GM10847 (cell line): Measurements from ENCODE around the gene SPDYE3.
A peak's percentile ranks its signal among the peaks of the same experiment; 100 is the strongest.
"Not testable (repeated sequence)": the region's sequence is repeated elsewhere in the genome, so short reads cannot be mapped to it uniquely, and the experiment has no call there.

Experiments
- POLR2A ChIP-seq: IDR thresholded peaks from 2 replicates; pipeline ENCODE4 v1.6.1; 2011; ENCODE audit not compliant: insufficient read length; ENCODE audit errors: extremely low read depth

The SPDYE3 gene

GRCh38 chr7:100307402-100307801 is at the start of gene SPDYE3:
TSS of gene SPDYE3 (plus strand) at chr7:100307702. CDS start at chr7:100307886, 184 bp downstream.
- TF ChIP-seq POLR2A = not testable (repeated sequence)

- no peak for TF ChIP-seq POLR2A
These were observed 40.7 kb upstream of the SPDYE3 start for GRCh38 chr7:100266576-100267354.

GRCh38 chr7:100267648-100268047 is 39.9 kb upstream of the SPDYE3 start:
- no peak for TF ChIP-seq POLR2A

- no peak for TF ChIP-seq POLR2A
These were observed 35.6 kb upstream of the SPDYE3 start for GRCh38 chr7:100271716-100272537.

- no peak for TF ChIP-seq POLR2A
These were observed 32.4 kb upstream of the SPDYE3 start for GRCh38 chr7:100275120-100275519.

- TF ChIP-seq POLR2A = peak; percentile 93
These were observed 28.3 kb downstream of the SPDYE3 start for GRCh38 chr7:100335566-100336466.

GRCh38 chr7:100342765-100343164 is 35.3 kb downstream of the SPDYE3 start:
- no peak for TF ChIP-seq POLR2A

- no peak for TF ChIP-seq POLR2A
These were observed 39.4 kb downstream of the SPDYE3 start for GRCh38 chr7:100346921-100347320.

GRCh38 chr7:100348805-100349204 is 41.3 kb downstream of the SPDYE3 start:
- no peak for TF ChIP-seq POLR2A

GRCh38 chr7:100349757-100350156 is 42.3 kb downstream of the SPDYE3 start:
- TF ChIP-seq POLR2A = no peak

GRCh38 chr7:100351657-100352058 is 44.2 kb downstream of the SPDYE3 start:
- TF ChIP-seq POLR2A = no peak

- TF ChIP-seq POLR2A = no peak
These were observed 45.6 kb downstream of the SPDYE3 start for GRCh38 chr7:100352984-100353684.

- no peak for TF ChIP-seq POLR2A
These were observed 46.3 kb downstream of the SPDYE3 start for GRCh38 chr7:100353685-100354330.
